Pons (tissue), 1 donor: ENCODE results near the gene NTMT1.
"Not testable (repeated sequence)": the region's sequence is repeated elsewhere in the genome, so short reads cannot be mapped to it uniquely, and the experiment has no call there.

ENCODE experiments used
- DNase-seq: peaks from one replicate; pipeline ENCODE4 v3.0.0-alpha.2; 2016; ENCODE audit warnings: low spot score

The NTMT1 gene

GRCh38 chr9:129615407-129616285, 10.3 kb upstream of the NTMT1 start:
- no peak for DNase-seq

GRCh38 chr9:129617167-129617566, 8.8 kb upstream of the NTMT1 start:
- no peak for DNase-seq

- DNase-seq = no peak
These were observed 5.9 kb upstream of the NTMT1 start for GRCh38 chr9:129619787-129620668.

- no peak for DNase-seq
These were observed 5.2 kb upstream of the NTMT1 start, which contains the start of gene C9orf50 for GRCh38 chr9:129620669-129621295. TSS of gene C9orf50 (minus strand) at chr9:129621101. CDS start at chr9:129620574, 527 bp downstream.

- DNase-seq = no peak
These were observed 2.6 kb upstream of the NTMT1 start for GRCh38 chr9:129623331-129623730.

GRCh38 chr9:129624168-129624759, 1.7 kb upstream of the NTMT1 start:
- DNase-seq = no peak

GRCh38 chr9:129624947-129625346, 1.0 kb upstream of the NTMT1 start:
- no peak for DNase-seq

GRCh38 chr9:129626625-129627284, 792 bp downstream of the NTMT1 start:
- DNase-seq = no peak

GRCh38 chr9:129627556-129628440, 1.8 kb downstream of the NTMT1 start:
- DNase-seq = no peak

- DNase-seq = no peak
These were observed 2.7 kb downstream of the NTMT1 start for GRCh38 chr9:129628709-129629108.

GRCh38 chr9:129629251-129629820, 3.4 kb downstream of the NTMT1 start:
- DNase-seq = no peak

GRCh38 chr9:129630967-129631673, 5.2 kb downstream of the NTMT1 start:
- peak; percentile 75 for DNase-seq

- DNase-seq = no peak
These were observed 5.7 kb downstream of the NTMT1 start for GRCh38 chr9:129631674-129632129.

- no peak for DNase-seq
These were observed 6.5 kb downstream of the NTMT1 start for GRCh38 chr9:129632460-129632859.

- no peak for DNase-seq
These were observed 7.2 kb downstream of the NTMT1 start for GRCh38 chr9:129633207-129633606.

- DNase-seq = no peak
These were observed 7.9 kb downstream of the NTMT1 start for GRCh38 chr9:129633848-129634247.

- no peak for DNase-seq
These were observed 9.4 kb downstream of the NTMT1 start for GRCh38 chr9:129635099-129636065.

GRCh38 chr9:129636343-129636742, 10.4 kb downstream of the NTMT1 start:
- DNase-seq = not testable (repeated sequence)
